Activated naive CD8-positive, alpha-beta T cell treated with anti-CD3 and anti-CD28 coated beads, Interleukin-2, amount 10 ng/mL, durations not matched to agents 7 days and 5 days (primary cell): ENCODE results near the gene PIGH. TPM values are rescaled to one million over a fixed set of nuclear protein-coding genes. Genes with fewer than 3 reads are reported as not detected.

Experiments used
- ATAC-seq: fragments of 150-1000 bp; cut with Tn5 transposase; one replicate; pipeline ENCODE4 v1.10.0; 2021; ENCODE audit warnings: low read depth, moderate library complexity
- POLR2A ChIA-PET: fragments of 350-600 bp; sonication (Branson Sonifier 250); formaldehyde crosslinking; loops from one replicate; lab custom pipeline; 2021; ENCODE audit warnings: antibody characterized with exemption; lab: Charles Lee
- DNase-seq: peaks from one replicate; pipeline ENCODE4 v3.0.0; 2021
- H3K27ac Mint-ChIP-seq: one replicate; pipeline ENCODE4 v1.8.0; 2022; ENCODE audit warnings: mild to moderate bottlenecking, mixed read lengths
- H3K27me3 Mint-ChIP-seq: one replicate; pipeline ENCODE4 v1.8.0; 2022; ENCODE audit warnings: mild to moderate bottlenecking, moderate library complexity, mixed read lengths
- H3K36me3 Mint-ChIP-seq: one replicate; pipeline ENCODE4 v1.8.0; 2021; ENCODE audit warnings: mild to moderate bottlenecking, mixed read lengths
- H3K4me1 Mint-ChIP-seq: one replicate; pipeline ENCODE4 v1.8.0; 2021; ENCODE audit warnings: mixed read lengths
- H3K4me3 Mint-ChIP-seq: one replicate; pipeline ENCODE4 v1.8.0; 2022; ENCODE audit warnings: mild to moderate bottlenecking, moderate library complexity, mixed read lengths
- H3K9me3 Mint-ChIP-seq: one replicate; pipeline ENCODE4 v1.8.0; 2021; ENCODE audit warnings: mixed read lengths
- total RNA-seq, 2 experiments: library from RNA; stranded (reverse); gene quantifications; one replicate each; pipeline ENCODE4 v1.2.3, GENCODE V29; 2021

Gene PIGH, protein sequence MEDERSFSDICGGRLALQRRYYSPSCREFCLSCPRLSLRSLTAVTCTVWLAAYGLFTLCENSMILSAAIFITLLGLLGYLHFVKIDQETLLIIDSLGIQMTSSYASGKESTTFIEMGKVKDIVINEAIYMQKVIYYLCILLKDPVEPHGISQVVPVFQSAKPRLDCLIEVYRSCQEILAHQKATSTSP
- 10 to 100 TPM; 22.9 to 24.9 TPM for total RNA-seq

- ATAC-seq (peak; percentile 99), DNase-seq (peak; percentile 98)
- peaks cover 1% of the 10 kb centered on the region for H3K9me3 Mint-ChIP-seq
- H3K4me3 Mint-ChIP-seq: peak within 1 kb of the TSS; percentile 94
- H3K36me3 Mint-ChIP-seq: peaks cover 1% of the 10 kb centered on the region
- no peaks in the 10 kb centered on the region for H3K27me3 Mint-ChIP-seq
- POLR2A ChIA-PET: interaction anchor here (0.5 to 1.9 kb wide), 14 partner anchors 8 to 1216 kb away, joined by 3 to 7 read pairs (median 4); partner anchors contain the start of gene ARG2
- peaks cover 25% of the 10 kb centered on the region for H3K4me1 Mint-ChIP-seq
- peak within 1 kb of the TSS; percentile 94 for H3K27ac Mint-ChIP-seq
Observed at GRCh38 chr14:67599698-67600561, at the start of gene PIGH. PIGH (minus strand) TSS chr14:67600268; CDS start chr14:67600203, 65 bp downstream.

- Mint-ChIP-seq H3K27ac (no peak overlapping the region), H3K9me3 (no peaks in the 10 kb centered on the region), H3K4me1 (peaks cover 10% of the 10 kb centered on the region), H3K4me3 (no peak overlapping the region), H3K27me3 (no peaks in the 10 kb centered on the region), H3K36me3 (peaks cover 11% of the 10 kb centered on the region)
- DNase-seq (no peak), ATAC-seq (no peak)
- POLR2A ChIA-PET: no interaction called here
Observed at GRCh38 chr14:67646131-67646530, 46.1 kb upstream of the PIGH start.

DNA sequence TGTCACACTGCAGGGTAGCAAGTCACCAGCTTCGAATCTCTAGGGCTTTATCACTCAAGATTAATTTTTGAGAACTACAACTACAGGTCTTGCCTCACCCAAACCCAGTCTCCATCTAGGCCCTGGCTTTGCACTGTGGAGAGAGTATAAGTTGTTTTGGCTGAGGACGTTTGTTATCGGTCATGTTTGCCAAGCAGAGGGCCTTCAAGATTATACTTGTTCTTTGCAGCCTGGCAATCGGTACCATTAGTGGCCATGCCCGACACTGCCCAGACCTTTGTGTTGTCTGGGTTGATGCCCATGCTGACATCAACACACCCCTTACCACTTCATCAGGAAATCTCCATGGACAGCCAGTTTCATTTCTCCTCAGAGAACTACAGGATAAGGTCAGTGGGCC is 45.3 kb upstream of the PIGH start:
- POLR2A ChIA-PET: no interaction called here
- H3K9me3 Mint-ChIP-seq: no peaks in the 10 kb centered on the region
- no peak overlapping the region for H3K4me3 Mint-ChIP-seq
- peaks cover 9% of the 10 kb centered on the region for H3K36me3 Mint-ChIP-seq
- peaks cover 10% of the 10 kb centered on the region for H3K4me1 Mint-ChIP-seq
- DNase-seq (no peak), ATAC-seq (no peak)
- H3K27me3 Mint-ChIP-seq: no peaks in the 10 kb centered on the region
- no peak overlapping the region for H3K27ac Mint-ChIP-seq

DNA sequence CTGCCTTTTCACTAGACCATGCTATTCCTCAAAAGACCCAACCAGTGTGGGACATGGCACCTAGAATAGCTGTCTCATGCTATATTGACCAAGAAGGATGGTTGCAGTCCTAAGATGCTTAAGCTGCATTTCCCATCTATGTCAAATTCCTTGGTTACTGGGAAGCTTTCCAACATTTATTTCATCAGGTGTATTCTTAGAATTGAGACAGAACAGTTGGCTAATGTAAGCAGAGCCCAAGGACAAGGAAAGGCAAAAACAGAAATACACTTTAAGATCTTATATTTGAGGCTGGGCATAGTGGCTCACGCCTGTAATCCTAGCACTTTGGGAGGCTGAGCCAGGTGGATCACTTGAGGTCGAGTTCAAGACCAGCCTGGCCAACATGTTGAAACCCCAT is 44.4 kb upstream of the PIGH start:
- no peaks in the 10 kb centered on the region for H3K27me3 Mint-ChIP-seq
- no peak overlapping the region for H3K27ac Mint-ChIP-seq
- POLR2A ChIA-PET: no interaction called here
- no peaks in the 10 kb centered on the region for H3K9me3 Mint-ChIP-seq
- ATAC-seq (no peak), DNase-seq (no peak)
- no peak overlapping the region for H3K4me3 Mint-ChIP-seq
- peaks cover 6% of the 10 kb centered on the region for H3K36me3 Mint-ChIP-seq
- peaks cover 10% of the 10 kb centered on the region for H3K4me1 Mint-ChIP-seq

- no peak for DNase-seq
- H3K4me3 Mint-ChIP-seq: no peak overlapping the region
- H3K4me1 Mint-ChIP-seq: peaks cover 10% of the 10 kb centered on the region
- POLR2A ChIA-PET: interaction anchor here (0.5 to 1.1 kb wide), 2 partner anchors 32 to 85 kb away, joined by 5 to 6 read pairs; no protein-coding TSS in a partner anchor
- ATAC-seq: no peak
- no peaks in the 10 kb centered on the region for H3K9me3 Mint-ChIP-seq
- peaks cover 6% of the 10 kb centered on the region for H3K36me3 Mint-ChIP-seq
- no peaks in the 10 kb centered on the region for H3K27me3 Mint-ChIP-seq
- H3K27ac Mint-ChIP-seq: no peak overlapping the region
Observed at GRCh38 chr14:67643713-67644112, 43.6 kb upstream of the PIGH start.

DNA sequence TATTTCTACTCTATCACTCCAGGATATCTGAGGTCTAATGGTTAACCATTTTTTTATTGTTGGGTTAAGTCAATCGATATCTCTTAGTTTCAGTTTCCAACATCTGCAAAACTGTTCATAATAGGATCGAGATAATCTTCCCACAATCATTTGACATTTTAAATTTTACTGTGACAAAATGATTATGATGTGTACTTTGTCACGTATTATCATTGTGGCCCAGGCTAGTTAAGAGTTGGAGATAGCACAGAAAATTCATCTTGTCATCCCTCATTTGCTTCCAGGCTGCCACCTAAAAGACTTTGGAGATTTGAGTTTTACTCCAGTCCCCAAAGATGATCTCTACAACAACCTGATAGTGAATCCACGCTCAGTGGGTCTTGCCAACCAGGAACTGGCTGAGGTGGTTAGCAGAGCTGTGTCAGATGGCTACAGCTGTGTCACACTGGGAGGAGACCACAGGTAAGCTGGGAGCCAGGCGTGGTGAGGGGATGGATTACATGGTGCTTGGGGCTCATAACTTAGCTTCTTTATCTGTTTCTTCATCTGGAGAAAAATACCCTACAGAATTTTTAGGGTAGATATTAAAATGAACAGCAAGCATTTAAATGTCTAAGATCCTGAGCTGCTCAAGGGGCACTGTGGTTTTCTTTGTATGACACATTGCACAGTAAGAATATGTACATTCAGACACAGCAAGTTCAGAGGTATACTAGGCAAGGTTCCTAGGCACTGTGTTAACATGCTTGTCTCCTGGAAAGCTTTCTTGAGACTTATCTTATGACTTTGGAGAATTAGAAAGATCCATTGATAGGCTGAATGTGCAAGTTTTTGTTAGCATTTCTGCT is 42.1 kb upstream of the PIGH start:
- DNase-seq (no peak), ATAC-seq (peak; percentile 54)
- peaks cover 6% of the 10 kb centered on the region for H3K36me3 Mint-ChIP-seq
- peaks cover 10% of the 10 kb centered on the region for H3K4me1 Mint-ChIP-seq
- peak overlapping the region; percentile 23 for H3K27ac Mint-ChIP-seq
- H3K4me3 Mint-ChIP-seq: no peak overlapping the region
- POLR2A ChIA-PET: interaction anchor here (0.8 to 1.1 kb wide), 2 partner anchors 25 to 34 kb away, joined by 3 to 5 read pairs; no protein-coding TSS in a partner anchor
- no peaks in the 10 kb centered on the region for H3K9me3 Mint-ChIP-seq
- H3K27me3 Mint-ChIP-seq: no peaks in the 10 kb centered on the region

DNA sequence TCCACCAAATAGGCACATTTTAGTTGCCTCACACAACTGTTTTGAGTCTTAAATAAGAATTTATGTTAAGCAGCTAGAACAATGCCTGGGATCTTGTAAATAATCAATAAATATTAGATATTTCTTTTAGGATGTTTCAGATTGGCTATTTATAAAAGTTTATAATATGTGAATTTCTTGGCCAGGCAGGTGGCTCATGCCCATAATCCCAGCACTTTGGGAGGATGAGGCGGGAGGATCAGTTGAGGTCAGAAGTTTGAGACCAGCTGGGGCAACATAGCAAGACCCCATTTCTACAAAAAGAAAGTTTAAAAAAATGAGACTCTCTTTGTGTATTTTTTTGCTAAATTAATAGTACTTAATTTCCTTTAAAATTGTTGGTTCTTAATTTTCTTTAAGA is 41.4 kb upstream of the PIGH start:
- Mint-ChIP-seq H3K27ac (no peak overlapping the region), H3K4me1 (peaks cover 10% of the 10 kb centered on the region), H3K36me3 (peaks cover 4% of the 10 kb centered on the region), H3K9me3 (no peaks in the 10 kb centered on the region), H3K4me3 (no peak overlapping the region), H3K27me3 (no peaks in the 10 kb centered on the region)
- ATAC-seq (no peak), DNase-seq (no peak)
- POLR2A ChIA-PET: no interaction called here

DNA sequence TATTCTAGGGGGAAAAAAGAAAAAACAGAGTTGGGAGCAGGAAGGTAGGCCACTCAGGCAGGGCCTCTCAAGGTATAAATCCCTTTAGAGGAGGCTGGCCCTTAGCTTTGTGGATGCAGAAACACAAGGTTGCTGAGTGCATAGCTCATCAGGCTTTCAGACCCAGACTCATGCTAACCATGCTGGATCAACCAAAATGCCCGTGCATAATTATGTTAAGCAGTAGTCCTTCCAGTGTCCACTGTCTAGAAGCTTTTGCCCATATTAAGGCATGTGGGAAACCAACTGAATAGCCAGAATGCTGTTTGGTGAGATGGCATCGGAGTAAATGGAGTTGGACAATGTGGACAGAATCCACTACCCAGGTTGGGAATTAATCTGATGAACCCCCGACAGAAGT is 38.6 kb upstream of the PIGH start:
- ATAC-seq (no peak), DNase-seq (no peak)
- H3K27me3 Mint-ChIP-seq: no peaks in the 10 kb centered on the region
- POLR2A ChIA-PET: no interaction called here
- H3K27ac Mint-ChIP-seq: no peak overlapping the region
- no peak overlapping the region for H3K4me3 Mint-ChIP-seq
- H3K4me1 Mint-ChIP-seq: peaks cover 7% of the 10 kb centered on the region
- peaks cover 3% of the 10 kb centered on the region for H3K36me3 Mint-ChIP-seq
- H3K9me3 Mint-ChIP-seq: no peaks in the 10 kb centered on the region

DNA sequence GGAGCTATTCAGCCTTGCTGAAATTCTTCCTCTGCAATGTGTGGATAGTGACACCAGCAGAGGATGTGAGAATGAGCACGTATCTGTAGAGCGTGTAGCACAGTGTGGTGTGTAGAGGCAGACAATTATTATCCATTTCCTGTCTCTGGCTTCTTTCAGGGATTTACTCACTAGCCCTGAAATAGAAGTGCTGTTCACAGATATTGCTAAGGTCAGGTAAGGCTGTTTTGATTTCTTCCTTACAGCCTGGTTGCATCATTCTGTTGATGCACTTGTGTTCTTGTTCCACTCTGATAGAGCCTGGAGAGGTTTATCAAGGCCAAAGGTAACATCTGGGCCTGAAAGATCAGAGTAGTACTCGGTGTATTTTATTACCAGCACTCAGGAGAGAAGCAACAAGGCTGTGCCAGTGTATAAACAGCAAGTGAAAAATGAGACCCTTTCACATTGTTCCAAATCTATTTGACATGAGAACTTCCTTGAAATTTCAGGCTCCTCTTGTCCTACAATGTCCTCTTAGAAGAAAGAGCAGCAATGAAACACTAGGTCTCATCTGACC is 36.4 kb upstream of the PIGH start:
- Mint-ChIP-seq H3K9me3 (no peaks in the 10 kb centered on the region), H3K4me3 (no peak overlapping the region), H3K36me3 (peaks cover 1% of the 10 kb centered on the region), H3K27ac (no peak overlapping the region), H3K4me1 (peaks cover 1% of the 10 kb centered on the region), H3K27me3 (no peaks in the 10 kb centered on the region)
- POLR2A ChIA-PET: no interaction called here
- DNase-seq (no peak), ATAC-seq (no peak)

DNA sequence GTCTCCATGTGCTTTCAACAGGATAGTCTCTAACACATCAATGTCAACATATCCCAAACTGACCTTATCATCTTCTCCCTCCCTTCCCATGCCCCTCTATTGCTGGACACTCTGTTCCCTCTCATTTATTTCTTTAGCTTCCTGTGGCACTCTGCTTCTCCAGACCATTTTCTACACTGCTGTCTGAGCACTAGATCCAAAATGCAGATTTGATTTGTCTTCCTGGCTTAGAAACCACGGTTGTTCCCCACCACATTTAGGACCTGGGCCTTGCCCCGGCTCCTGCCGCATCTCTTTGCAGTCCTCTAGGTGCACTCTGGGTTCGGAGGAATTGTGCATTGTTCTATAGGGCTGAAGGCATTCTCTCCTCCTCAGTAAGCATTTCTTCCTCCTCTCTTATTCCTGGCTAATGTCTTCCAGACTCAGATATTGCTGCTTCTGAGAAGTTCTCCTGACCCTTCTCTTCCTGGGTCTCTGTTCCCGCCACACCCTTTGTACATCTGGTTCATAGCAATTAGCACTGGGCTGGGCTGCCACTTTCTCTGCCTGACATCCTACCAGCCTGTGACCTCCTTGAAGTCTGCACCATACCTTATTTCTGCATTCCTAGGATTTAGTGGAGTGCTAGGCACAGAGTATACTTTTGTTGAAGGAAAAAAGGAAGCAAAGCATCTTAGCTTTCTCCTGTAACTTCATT is 33.5 kb upstream of the PIGH start:
- Mint-ChIP-seq H3K36me3 (peaks cover 1% of the 10 kb centered on the region), H3K4me3 (no peak overlapping the region), H3K27ac (no peak overlapping the region), H3K27me3 (no peaks in the 10 kb centered on the region), H3K9me3 (no peaks in the 10 kb centered on the region), H3K4me1 (peaks cover 4% of the 10 kb centered on the region)
- ATAC-seq (no peak), DNase-seq (no peak)
- POLR2A ChIA-PET: no interaction called here

DNA sequence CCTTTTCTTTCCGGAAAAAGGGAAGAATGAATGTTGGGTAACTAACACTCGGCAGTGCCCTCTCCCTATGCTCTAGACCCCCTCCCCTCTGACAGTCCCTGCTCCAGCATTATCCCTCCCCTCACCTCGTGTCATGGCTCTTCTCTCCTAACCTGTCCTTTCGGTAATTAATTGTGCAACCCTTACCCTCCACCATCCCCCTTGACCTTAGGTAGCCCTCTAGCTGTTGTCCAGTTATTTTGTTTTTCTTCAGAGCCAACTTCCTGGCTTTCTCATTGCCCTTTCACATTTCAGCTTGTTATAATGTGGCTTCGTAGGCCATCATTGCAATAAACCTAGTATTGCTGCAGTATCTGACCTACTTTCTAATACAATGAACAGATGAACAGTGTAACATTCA is 30.9 kb upstream of the PIGH start:
- Mint-ChIP-seq H3K27me3 (no peaks in the 10 kb centered on the region), H3K27ac (no peak overlapping the region), H3K4me3 (no peak overlapping the region), H3K36me3 (peaks cover 1% of the 10 kb centered on the region), H3K4me1 (peaks cover 3% of the 10 kb centered on the region), H3K9me3 (no peaks in the 10 kb centered on the region)
- no peak for ATAC-seq
- no peak for DNase-seq
- POLR2A ChIA-PET: interaction anchor here (1.1 kb wide), 1 partner anchor 31 kb away, joined by 3 read pairs; the partner anchor contains the start of gene PIGH

- Mint-ChIP-seq H3K4me1 (peaks cover 2% of the 10 kb centered on the region), H3K9me3 (no peaks in the 10 kb centered on the region), H3K36me3 (peaks cover 1% of the 10 kb centered on the region), H3K27me3 (no peaks in the 10 kb centered on the region), H3K4me3 (no peak overlapping the region), H3K27ac (no peak overlapping the region)
- no peak for ATAC-seq
- no peak for DNase-seq
- POLR2A ChIA-PET: interaction anchor here (1.1 kb wide), 1 partner anchor 30 kb away, joined by 3 read pairs; the partner anchor contains the start of gene PIGH
Observed at GRCh38 chr14:67630186-67630585, 30.1 kb upstream of the PIGH start.
